HG03159 (cell line): ENCODE results near the gene DKK1.
"Not testable (repeated sequence)": the region's sequence is repeated elsewhere in the genome, so short reads cannot be mapped to it uniquely, and the experiment has no call there.

Source experiments
- ATAC-seq: cut with Tn5 transposase; IDR thresholded peaks from one replicate; pipeline ENCODE4 v1.9.1; 2021; ENCODE audit warnings: mild to moderate bottlenecking, moderate library complexity; ENCODE audit not compliant: unreplicated experiment

The DKK1 gene

GRCh38 chr10:52365547-52366432, 51.7 kb downstream of the DKK1 start:
- ATAC-seq: not testable (repeated sequence)
